ENCODE results near the gene CHKA.

The CHKA gene

DNA sequence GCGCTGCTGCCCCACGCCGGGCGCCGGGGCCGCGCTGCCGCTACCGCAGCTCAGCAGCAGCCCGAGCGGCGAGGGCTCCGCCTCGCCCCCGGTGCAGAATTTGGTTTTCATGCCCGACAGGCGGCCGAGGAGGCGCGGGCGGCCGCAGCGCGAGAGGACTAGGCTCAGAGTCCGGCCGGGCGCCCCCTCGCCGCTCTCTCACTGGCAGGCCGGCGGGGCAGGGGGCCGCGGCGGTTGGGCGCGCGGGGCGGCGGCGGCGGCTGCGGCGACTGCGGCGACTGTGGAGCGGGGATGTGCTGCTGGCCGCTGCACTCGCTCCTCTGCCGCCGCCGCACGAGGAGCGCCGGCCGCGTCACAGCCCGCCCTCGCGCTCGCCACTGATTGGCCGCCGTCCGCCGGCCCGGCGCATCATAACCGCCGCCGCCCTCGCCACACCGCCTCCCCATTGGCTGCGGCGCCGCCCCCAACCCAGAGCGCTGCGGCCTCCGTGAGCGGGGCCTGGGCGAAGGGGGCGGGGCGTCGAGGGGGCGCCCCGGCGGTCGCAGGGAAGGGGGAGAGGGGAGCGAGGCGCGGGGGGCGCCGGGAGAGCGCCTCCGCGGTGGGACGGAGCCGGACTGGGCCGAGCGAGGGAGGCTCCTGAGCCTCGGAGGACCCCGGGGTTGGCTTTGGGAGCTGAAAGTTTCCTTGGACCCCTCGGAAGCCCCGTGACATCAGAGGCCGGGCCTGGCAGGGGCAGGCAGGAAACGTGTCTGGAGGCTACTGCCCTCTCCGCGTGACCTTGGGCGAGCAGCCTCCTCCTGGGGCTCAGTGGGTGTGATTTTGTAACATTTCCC, at the start of gene CHKA:
Gene CHKA, minus strand, starts transcription at position 322 of the 833 bp plus-strand sequence. Its CDS starts 211 bp downstream, at position 111.
- DNase-seq = peak; percentile 89 to 91

DNA sequence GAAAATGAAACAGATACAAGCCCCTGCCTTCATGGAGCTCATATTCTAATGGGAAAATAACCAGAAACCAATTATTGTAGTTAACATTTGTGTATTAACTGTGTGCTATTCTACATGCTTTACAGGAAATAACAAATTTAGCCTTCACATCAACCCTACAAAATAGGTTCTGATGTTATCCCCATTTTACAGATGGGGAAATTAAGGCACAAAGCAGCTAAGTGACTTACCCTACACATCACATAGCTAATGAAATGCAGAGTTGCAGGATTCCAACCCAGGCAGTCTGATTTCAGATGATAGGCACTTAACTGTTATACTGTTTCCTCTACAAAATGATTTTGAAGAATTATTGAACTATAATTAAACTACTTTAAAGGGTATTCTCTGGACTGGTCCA, 48.3 kb upstream of the CHKA start:
- no peak for DNase-seq

- DNase-seq = no peak
Measured at GRCh38 chr11:68168694-68169093, 47.5 kb upstream of the CHKA start.

GRCh38 chr11:68167474-68167873, 46.3 kb upstream of the CHKA start:
- no peak for DNase-seq

- no peak for DNase-seq
Measured at GRCh38 chr11:68166969-68167368, 45.8 kb upstream of the CHKA start.

DNA sequence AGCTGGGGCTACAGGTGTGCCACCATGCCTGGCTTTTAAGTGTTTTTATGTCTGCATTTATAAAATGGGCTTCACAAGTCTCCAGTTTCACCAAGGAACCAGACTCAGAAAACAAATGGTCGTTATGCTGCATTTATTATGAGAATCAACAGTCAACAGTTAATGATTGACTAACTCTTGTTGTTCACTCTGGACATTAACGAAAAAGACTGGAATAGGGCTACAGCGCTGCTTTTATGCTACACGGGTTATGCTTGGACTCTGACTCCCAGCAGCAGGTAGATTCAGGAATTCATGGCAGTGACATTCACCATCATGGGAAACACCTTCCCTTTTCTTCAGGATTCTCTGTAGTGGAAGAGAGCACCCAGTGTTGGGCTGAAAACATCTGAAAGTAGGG, 44.4 kb upstream of the CHKA start:
- no peak for DNase-seq

DNA sequence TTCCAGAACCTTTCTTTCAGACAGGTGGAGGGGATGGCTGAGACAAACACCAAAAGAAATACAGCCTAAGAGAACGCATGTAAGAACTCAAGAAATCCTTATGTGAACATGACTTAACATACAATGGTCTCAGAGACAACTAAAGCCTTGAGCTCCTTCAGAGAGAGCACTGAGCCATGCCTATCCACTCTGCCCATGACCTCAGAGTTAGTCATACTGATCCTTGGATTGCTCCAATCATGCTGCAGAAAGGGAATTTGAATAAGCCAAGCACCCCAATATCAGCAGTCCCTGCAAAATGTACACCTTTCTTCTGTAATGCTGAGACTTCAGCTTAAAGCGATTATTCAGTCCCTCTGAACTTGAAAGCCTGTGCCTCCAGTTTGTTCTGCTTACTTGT, 43.2 kb upstream of the CHKA start:
- DNase-seq = no peak

- DNase-seq = no peak
Measured at GRCh38 chr11:68163691-68164090, 42.5 kb upstream of the CHKA start.

GRCh38 chr11:68160100-68160695, 39.0 kb upstream of the CHKA start:
- DNase-seq = no peak

DNA sequence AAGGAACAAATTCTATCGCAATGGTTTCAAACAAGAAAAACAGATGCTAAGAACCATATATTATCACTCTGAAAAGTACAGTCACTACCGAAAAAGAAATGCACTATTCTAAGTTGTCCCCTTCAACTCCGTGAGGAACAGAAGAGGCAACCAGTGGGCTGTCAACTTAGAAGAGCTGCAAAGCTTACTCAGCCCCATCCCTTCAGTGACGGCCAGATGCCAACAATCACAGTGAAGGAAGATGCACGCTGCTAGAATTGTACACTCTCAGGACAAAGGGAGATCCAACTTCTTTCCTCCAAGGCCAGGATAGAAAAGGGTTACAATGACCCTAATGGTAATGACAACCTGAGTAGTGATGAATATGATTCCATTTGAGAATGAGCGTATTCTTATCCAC, 38.5 kb upstream of the CHKA start:
- no peak for DNase-seq

GRCh38 chr11:68159161-68159560, 38.0 kb upstream of the CHKA start:
- no peak for DNase-seq

GRCh38 chr11:68158580-68158979, 37.4 kb upstream of the CHKA start:
- no peak for DNase-seq

GRCh38 chr11:68153742-68154141, 32.6 kb upstream of the CHKA start:
- DNase-seq = no peak

- no peak for DNase-seq
Measured at GRCh38 chr11:68150037-68150436, 28.8 kb upstream of the CHKA start.

- DNase-seq = no peak
Measured at GRCh38 chr11:68149417-68149816, 28.2 kb upstream of the CHKA start.

GRCh38 chr11:68148879-68149278, 27.7 kb upstream of the CHKA start:
- no peak for DNase-seq

DNA sequence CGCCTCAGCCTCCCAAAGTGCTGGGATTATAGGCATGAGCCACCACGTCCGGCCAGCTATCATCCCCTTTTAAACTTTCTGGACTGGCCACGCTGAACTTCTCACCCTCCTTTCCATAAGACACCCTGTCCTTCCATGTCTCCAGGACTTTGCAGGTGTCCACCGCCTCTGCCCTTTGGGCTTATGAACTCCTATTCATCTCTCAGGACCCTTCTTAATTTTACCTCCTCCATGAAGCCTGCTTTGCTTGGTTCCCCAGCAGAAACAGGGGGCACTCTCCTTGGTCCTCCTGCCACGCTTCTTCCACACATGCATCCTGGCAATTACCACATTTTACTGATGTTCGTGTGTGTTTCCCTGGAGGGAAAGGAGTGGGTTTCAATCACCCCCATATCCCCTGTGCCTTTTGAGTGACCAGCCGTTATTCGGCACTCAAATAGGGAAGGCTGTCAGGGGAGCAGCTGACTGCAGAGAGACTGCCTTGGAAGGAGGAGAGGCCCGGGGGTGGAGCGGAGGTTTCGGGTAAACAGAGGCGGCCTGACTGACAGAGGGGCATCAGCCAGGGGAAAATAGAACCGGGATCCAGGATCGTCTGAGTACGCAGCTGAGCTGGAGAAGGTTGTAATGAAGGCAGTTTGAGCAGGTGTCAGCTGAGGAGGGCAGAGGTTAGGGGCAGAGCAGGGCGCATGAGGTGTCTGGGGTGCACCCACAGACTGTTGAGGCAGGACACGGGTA, 27.1 kb upstream of the CHKA start:
- DNase-seq = no peak

- no peak for DNase-seq
Measured at GRCh38 chr11:68146704-68147474, 25.7 kb upstream of the CHKA start.

DNA sequence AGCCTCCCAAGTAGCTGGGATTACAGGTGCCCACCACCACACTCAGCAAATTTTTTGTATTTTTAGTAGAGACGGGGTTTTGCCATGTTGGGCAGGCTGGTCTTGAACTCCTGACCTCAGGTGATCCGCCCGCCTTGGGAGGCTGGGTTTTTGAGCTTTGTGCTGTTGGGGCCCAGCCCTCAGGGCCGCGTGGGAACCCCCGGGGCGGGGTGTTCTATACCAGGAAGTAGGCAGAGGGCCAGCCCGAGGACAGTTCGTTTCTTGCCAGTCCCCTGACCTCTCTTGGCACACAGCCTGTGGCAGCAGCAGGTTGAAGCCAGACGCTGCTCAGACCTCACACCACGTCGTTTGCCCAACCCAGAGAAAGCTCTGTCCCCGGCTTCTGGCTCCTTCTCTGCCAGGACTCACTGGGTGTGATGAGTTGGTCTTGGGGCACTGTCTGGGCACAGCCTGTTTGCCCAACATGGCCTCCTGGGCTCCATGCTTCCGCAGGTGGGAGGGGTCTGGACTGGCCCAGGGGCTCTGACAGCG, 24.9 kb upstream of the CHKA start:
- DNase-seq = no peak

GRCh38 chr11:68145120-68145866, 24.1 kb upstream of the CHKA start:
- DNase-seq = no peak

GRCh38 chr11:68143310-68143689, 22.1 kb upstream of the CHKA start:
- DNase-seq = no peak

Measured in NCI-H1930 (cell line).